NK-92 (cell line): ENCODE data around the gene STRN3.

Experiments
- DNase-seq: peaks from one replicate; lab custom pipeline; 2025; ENCODE audit not compliant: unreplicated experiment; lab: John Stamatoyannopoulos, UW

STRN3 gene

GRCh38 chr14:30876692-30877091, 149.5 kb downstream of the STRN3 start:
- no peak for DNase-seq

DNA sequence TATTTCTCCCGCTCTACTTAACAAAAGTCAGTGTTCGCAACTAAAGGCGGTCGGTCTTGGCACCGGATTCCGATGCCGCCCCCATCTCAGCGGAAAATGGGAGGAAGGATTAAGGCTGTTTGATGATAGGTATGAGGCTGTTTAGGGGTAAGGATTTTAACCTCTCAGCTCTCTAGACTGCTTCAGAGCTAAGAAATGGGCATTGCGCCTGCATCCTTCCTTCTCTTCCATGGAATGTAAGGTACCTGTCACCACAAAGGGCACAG, 150.5 kb downstream of the STRN3 start:
- no peak for DNase-seq

- no peak for DNase-seq
Observed at GRCh38 chr14:30874999-30875787, 151.0 kb downstream of the STRN3 start.

GRCh38 chr14:30874120-30874998, 151.8 kb downstream of the STRN3 start, which contains the start of gene COCH:
Gene COCH (plus strand): TSS chr14:30874559. CDS start chr14:30874939, 380 bp downstream.
- DNase-seq: no peak

- no peak for DNase-seq
Observed at GRCh38 chr14:30873308-30874119, 152.7 kb downstream of the STRN3 start.

- DNase-seq: no peak
Observed at GRCh38 chr14:30872602-30873001, 153.6 kb downstream of the STRN3 start.

DNA sequence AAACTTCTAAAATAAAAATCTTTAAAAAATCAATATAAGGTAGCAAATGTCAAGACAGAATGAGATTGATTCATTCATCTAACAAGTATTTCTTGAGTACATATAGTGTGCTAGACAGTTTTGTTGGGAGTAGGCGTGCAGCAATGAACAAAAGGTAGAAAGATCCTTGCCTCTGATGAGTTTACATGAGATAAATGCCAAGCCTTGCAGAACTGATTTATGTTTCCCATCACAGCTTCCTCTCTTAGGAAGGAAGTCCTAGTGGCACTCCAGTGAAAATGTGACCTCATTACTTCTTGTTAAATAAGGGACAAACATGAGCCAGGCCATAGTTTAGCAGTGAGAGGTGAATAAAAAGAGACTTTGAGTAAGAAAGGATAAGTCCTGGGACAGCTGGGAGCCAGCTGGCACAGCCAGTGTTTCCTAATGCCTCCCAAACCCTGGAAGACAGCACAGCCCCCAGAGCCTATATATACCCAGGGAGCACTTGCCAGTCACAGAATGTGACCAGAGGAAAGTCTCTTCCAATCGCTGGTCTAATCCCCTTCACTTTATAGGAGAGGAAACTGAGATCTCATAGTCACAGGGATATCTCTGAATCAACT, 156.5 kb downstream of the STRN3 start:
- no peak for DNase-seq

DNA sequence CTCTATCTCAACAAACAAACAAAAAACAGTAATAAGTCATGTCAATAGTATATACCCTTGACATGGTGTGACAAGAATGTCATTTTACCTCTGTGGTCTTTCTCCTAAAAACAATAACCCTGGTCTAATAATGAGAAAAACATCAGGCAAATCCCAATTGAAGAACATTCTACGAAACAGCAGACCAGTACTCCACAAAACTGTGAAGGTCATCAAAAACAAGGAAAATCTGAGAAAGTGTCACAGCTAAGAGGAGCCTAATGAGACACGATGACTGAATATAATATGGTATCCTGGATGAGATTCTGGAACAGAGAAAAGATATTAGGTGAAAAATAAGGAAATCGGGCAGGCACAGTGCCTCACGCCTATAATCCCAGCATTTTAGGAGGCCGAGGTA, 157.4 kb downstream of the STRN3 start:
- DNase-seq: no peak

DNA sequence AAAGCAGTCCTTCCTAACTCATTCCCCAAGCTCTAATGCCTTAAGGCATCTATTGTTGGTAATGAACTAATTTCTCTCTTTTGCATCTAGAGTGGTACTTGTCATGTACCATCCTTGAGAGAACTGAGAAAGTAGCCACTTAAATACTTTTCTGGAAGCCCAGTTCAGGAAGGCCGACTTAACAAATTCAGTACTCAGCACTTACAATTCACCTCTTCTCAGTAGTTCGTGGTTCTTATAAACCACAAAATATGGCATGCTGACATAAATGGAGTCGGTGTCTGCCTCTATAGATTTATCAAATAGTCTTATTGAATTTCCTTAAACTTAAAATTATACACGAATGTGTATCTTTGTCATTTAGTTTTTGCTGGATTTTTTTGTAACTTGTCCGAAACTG, 161.2 kb downstream of the STRN3 start:
- DNase-seq: no peak

DNA sequence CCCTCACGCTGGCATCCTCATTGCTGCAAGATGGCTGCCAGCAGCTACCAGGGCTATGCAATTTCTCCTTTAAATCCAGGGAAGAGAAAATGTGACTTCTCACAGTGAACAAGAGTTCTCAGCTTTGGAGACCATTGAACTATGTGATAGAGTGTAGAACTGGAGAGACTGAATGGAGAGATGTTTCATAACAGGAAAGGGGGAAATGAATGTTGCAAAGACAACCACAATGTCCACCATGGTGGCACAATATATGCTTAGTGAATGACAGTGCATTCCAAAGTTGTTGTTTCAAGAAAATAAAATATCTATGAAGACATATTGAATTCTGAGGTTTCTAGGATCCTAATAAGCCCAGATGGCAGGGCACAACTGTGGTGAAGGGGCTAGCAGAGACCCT, 165.0 kb downstream of the STRN3 start:
- DNase-seq: no peak

GRCh38 chr14:30855345-30856037, 170.7 kb downstream of the STRN3 start:
- no peak for DNase-seq

- no peak for DNase-seq
Observed at GRCh38 chr14:30854492-30854891, 171.7 kb downstream of the STRN3 start.

DNA sequence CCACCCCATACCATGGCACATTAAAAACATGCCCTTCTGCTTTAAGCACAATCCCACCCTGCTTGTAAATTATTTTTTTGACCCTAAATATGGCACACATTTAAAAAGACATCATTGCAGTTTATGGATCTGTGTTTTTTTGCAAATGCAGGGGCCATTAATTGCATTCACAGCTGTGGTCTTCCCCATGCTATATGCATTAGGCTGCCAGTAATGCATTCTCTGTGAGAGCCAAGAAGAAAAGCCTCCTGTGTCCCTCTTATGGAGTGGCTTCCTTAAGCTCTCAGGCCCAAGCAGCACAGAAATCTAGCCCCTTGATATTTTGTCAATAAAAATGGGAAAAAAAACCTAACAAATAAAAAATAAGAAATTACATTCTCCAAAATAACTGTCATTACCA, 172.2 kb downstream of the STRN3 start:
- DNase-seq: no peak

DNA sequence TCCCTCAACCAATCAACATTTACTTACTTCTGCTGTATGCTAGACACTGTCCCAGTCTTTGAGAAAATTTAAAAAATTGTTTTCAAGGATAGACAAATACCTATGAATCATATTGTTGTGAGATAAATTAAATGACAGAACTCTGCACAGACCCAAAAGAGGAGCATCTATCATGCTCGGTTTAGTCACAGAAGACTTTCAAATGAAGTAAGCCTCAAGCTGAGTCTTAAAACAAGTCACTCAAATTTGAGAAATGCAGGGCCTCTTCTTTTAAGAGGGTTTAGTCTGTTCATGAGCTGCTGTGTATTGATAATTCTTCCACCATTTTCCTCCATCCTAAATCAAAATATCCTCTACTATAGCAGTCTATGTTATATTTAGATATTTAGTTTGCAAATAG, 176.2 kb downstream of the STRN3 start:
- no peak for DNase-seq

- DNase-seq: no peak
Observed at GRCh38 chr14:30849354-30849753, 176.8 kb downstream of the STRN3 start.

DNA sequence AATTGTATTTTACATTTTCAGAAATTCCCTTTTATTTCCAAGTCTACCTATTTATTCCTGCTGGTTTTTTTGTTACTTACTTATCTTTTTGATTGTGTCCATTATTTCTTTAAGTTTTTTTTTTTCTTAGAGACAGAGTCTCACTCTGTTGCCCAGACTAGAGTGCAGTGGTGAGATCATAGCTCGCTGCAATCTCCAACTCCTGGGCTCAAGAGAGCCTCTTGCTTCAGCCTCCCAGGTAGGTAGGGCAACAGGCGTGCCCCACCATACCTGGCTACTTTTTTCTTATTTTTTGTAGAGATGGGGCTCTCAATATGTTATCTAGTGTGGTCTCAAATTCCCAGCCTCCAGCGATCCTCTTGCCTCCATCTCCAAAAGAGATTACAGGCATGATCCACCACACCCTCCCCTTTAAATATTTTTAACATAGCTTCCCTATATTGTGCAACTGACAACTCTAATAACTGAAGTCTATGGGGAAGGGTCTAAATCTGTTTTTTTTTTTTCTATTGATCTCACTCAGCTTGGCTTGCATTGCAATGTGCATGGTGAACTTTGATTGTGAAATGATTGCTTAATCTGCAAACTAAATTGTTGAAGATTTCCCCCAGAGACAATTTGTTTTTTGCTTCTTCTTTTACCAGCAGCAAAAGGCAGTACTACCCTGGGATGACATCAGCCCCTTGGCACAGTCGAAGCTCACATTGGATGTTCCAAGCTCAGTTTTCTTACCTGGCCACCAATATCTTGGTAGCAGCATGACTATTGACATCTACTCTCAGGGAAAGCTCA, 177.5 kb downstream of the STRN3 start:
- DNase-seq: no peak
